B cell (primary cell): ENCODE data around the gene ELP1. TPM values are rescaled to one million over a fixed set of nuclear protein-coding genes. Genes with fewer than 3 reads are reported as not detected.

Source experiments
- ATAC-seq: fragments of 200-7000 bp; cut with Tn5 transposase; one replicate; pipeline ENCODE4 v1.10.0; 2021; ENCODE audit warnings: low read depth, mild to moderate bottlenecking, moderate number of reproducible peaks, moderate library complexity
- CTCF ChIA-PET: fragments of 350-600 bp; sonication (Branson Sonifier 250); formaldehyde crosslinking; loops from one replicate; lab custom pipeline; 2021; ENCODE audit warnings: antibody characterized with exemption, inconsistent platforms; lab: Charles Lee
- POLR2A ChIA-PET: fragments of 350-600 bp; sonication (Branson Sonifier 250); formaldehyde crosslinking; loops from one replicate; lab custom pipeline; 2021; ENCODE audit warnings: antibody characterized with exemption; lab: Charles Lee
- DNase-seq: peaks from one replicate; pipeline ENCODE4 v3.0.0; 2013
- H2AFZ ChIP-seq: 2 replicates; pipeline ENCODE4 v1.6.1; 2012; ENCODE audit warnings: mild to moderate bottlenecking, low read depth, low read length; ENCODE audit not compliant: insufficient read depth, poor library complexity, severe bottlenecking
- H3K27ac ChIP-seq, 2 donors: 1 replicate in 1 of 2; 2 replicates in 1 of 2; pipeline ENCODE4 v1.5.1; 2012 to 2013; ENCODE audit warnings: low read length in 2 of 2, mild to moderate bottlenecking in 2 of 2, moderate library complexity in 1 of 2
- H3K27me3 ChIP-seq, 4 experiments: fragments of 200-600 bp in 1 of 4; sonication (generic) in 1 of 4; replicated peaks in 1 of 4; 1 replicate in 2 of 4; 2 replicates in 2 of 4; pipeline versions ENCODE4 v1.6.1 to v1.7.0; 2013 to 2016; ENCODE audit warnings: low read length in 3 of 4, mild to moderate bottlenecking in 2 of 4, mixed read lengths in 1 of 4, moderate library complexity in 1 of 4; ENCODE audit not compliant: insufficient read depth in 4 of 4, control insufficient read depth in 3 of 4; ENCODE audit errors: control extremely low read depth in 1 of 4
- H3K36me3 ChIP-seq, 2 experiments: replicated peaks in 1 of 2; 1 replicate in 1 of 2; 2 replicates in 1 of 2; pipeline versions ENCODE4 v1.6.1 to v1.7.1; 2013; ENCODE audit warnings: low read length in 1 of 2; ENCODE audit not compliant: insufficient read depth in 2 of 2, control insufficient read depth in 1 of 2; ENCODE audit errors: control extremely low read depth in 1 of 2, extremely low read depth in 1 of 2
- H3K4me1 ChIP-seq, 2 donors: fragments of 200-600 bp in 1 of 2; sonication (generic) in 1 of 2; 1 replicate in 1 of 2; 2 replicates in 1 of 2; pipeline versions ENCODE4 v1.5.1 to v1.6.1; 2013 to 2017; ENCODE audit warnings: low read length in 2 of 2; ENCODE audit not compliant: control insufficient read depth in 2 of 2, insufficient read depth in 2 of 2
- H3K4me2 ChIP-seq: replicated peaks from 2 replicates; pipeline ENCODE3; 2012; ENCODE audit warnings: mild to moderate bottlenecking, low read depth, low read length; ENCODE audit not compliant: poor library complexity, severe bottlenecking
- H3K4me3 ChIP-seq, 5 experiments: fragments of 200-600 bp in 1 of 5; sonication (generic) in 1 of 5; 1 replicate in 3 of 5; 2 replicates in 2 of 5; pipeline versions ENCODE4 v1.5.1 to v1.7.0; 2011 to 2016; ENCODE audit warnings: low read length in 4 of 5, mild to moderate bottlenecking in 4 of 5, low read depth in 2 of 5, control low read depth in 1 of 5, moderate library complexity in 1 of 5; ENCODE audit not compliant: insufficient read depth in 1 of 5; ENCODE audit errors: control extremely low read depth in 1 of 5, extremely low read depth in 1 of 5
- H3K79me2 ChIP-seq: fragments of 200-600 bp; sonication (generic); one replicate; pipeline ENCODE4 v1.6.0; 2016; ENCODE audit warnings: low read length; ENCODE audit not compliant: control insufficient read depth, insufficient read depth
- H3K9ac ChIP-seq: fragments of 200-600 bp; sonication (generic); 2 replicates; pipeline ENCODE4 v1.6.1; 2017; ENCODE audit warnings: mild to moderate bottlenecking, low read length, moderate library complexity
- H3K9me3 ChIP-seq, 3 donors: one replicate each; pipeline versions ENCODE4 v1.6.1 to v1.7.1; 2013; ENCODE audit warnings: low read length in 2 of 3; ENCODE audit not compliant: control insufficient read depth in 2 of 3, insufficient read depth in 1 of 3; ENCODE audit errors: control extremely low read depth in 1 of 3
- H4K20me1 ChIP-seq: 2 replicates; pipeline ENCODE4 v1.6.0; 2012; ENCODE audit warnings: mild to moderate bottlenecking, low read length; ENCODE audit not compliant: insufficient read depth, control insufficient read depth, poor library complexity, severe bottlenecking
- H3K27ac Mint-ChIP-seq: one replicate; pipeline ENCODE4 v1.8.0; 2021; ENCODE audit warnings: mixed read lengths
- H3K27me3 Mint-ChIP-seq: one replicate; pipeline ENCODE4 v1.8.0; 2021; ENCODE audit warnings: mixed read lengths
- H3K4me1 Mint-ChIP-seq: one replicate; pipeline ENCODE4 v1.8.0; 2021; ENCODE audit warnings: mixed read lengths
- H3K4me3 Mint-ChIP-seq: one replicate; pipeline ENCODE4 v1.8.0; 2021; ENCODE audit warnings: mixed read lengths
- H3K9me3 Mint-ChIP-seq: one replicate; pipeline ENCODE4 v1.8.0; 2022; ENCODE audit warnings: mixed read lengths; ENCODE audit not compliant: insufficient read depth
- CTCF ChIP-seq: fragments of 200-600 bp; IDR thresholded peaks from one replicate; pipeline ENCODE4 v1.8.0; 2022; ENCODE audit warnings: antibody characterized with exemption, mild to moderate bottlenecking
- EZH2 ChIP-seq: IDR thresholded peaks from 2 replicates; pipeline ENCODE4 v1.6.1; 2012; ENCODE audit warnings: borderline replicate concordance, low read depth, mild to moderate bottlenecking, moderate library complexity, low read length; ENCODE audit not compliant: insufficient read depth, poor library complexity, severe bottlenecking
- WGBS: methylation state at CpG from one replicate; pipeline ENCODE4 v1.1.5; 2013; ENCODE audit warnings: missing lambda C conversion rate; ENCODE audit not compliant: insufficient coverage; 5-methylcytosine and 5-hydroxymethylcytosine counted together
- intact Hi-C: fragments of 100-400 bp; cut with micrococcal nuclease; formaldehyde crosslinking; loops from one replicate; pipeline ENCODE4 v1.10.0; 2022
- polyA plus RNA-seq: library from polyadenylated mRNA; depleted of rRNA; stranded (reverse); fragments of >200 nt; gene quantifications from 2 replicates; pipeline ENCODE4 v1.2.3, GENCODE V29; 2012
- total RNA-seq, 2 donors: library from RNA; stranded (reverse); fragments of 120-200 nt in 1 of 2; gene quantifications; 1 replicate in 1 of 2; 2 replicates in 1 of 2; pipeline versions ENCODE4 v1.2.3 to v1.2.4, GENCODE V29; 2013 to 2022

ELP1 gene
- total and polyA plus RNA-seq, 2 donors (not counting 1 experiment from before 2014, with no cell fraction given): 20.8 to 29.4 TPM

GRCh38 chr9:108874058-108874788 lies 59.7 kb downstream of the ELP1 start:
- ATAC-seq (no peak), DNase-seq (no peak)
- ChIA-PET POLR2A (no interaction called here), CTCF (no interaction called here)
- peaks cover under 1 to 68% of the 10 kb centered on the region in 2 experiments for H3K36me3 ChIP-seq
- peaks cover 0 to 4% (median 0%) of the 10 kb centered on the region in 3 donors for H3K9me3 ChIP-seq
- WGBS: 100% methylated on average over 1 of the region's 4 CpGs
- no peak overlapping the region for H2AFZ ChIP-seq
- Mint-ChIP-seq H3K27me3 (no peaks in the 10 kb centered on the region), H3K4me3 (no peak overlapping the region), H3K9me3 (no peaks in the 10 kb centered on the region), H3K4me1 (no peaks in the 10 kb centered on the region), H3K27ac (no peak overlapping the region)
- no peaks in the 10 kb centered on the region for H3K79me2 ChIP-seq
- no peak overlapping the region for H3K27ac ChIP-seq
- no peaks in the 10 kb centered on the region for H3K27me3 ChIP-seq
- no peak overlapping the region for H3K4me2 ChIP-seq
- no peaks in the 10 kb centered on the region for H4K20me1 ChIP-seq
- TF ChIP-seq CTCF (no peak), EZH2 (no peak)
- no peak overlapping the region for H3K9ac ChIP-seq
- H3K4me1 ChIP-seq: no peaks in the 10 kb centered on the region
- intact Hi-C loops: no loop called here
- no peak overlapping the region for H3K4me3 ChIP-seq

GRCh38 chr9:108869092-108869725 lies 64.7 kb downstream of the ELP1 start:
- DNase-seq (no peak), ATAC-seq (no peak)
- no peaks in the 10 kb centered on the region for H3K4me1 ChIP-seq
- H3K79me2 ChIP-seq: no peaks in the 10 kb centered on the region
- no peaks in the 10 kb centered on the region for H3K27me3 Mint-ChIP-seq
- no peak overlapping the region for H3K27ac ChIP-seq
- no peak overlapping the region for H3K9ac ChIP-seq
- ChIA-PET CTCF (no interaction called here), POLR2A (no interaction called here)
- no peak overlapping the region for H3K4me3 ChIP-seq
- H3K4me2 ChIP-seq: no peak overlapping the region
- no peaks in the 10 kb centered on the region for H3K27me3 ChIP-seq
- H3K27ac Mint-ChIP-seq: no peak overlapping the region
- TF ChIP-seq EZH2: no peak
- no peak for TF ChIP-seq CTCF
- H3K9me3 ChIP-seq: peaks cover 0 to 4% (median 0%) of the 10 kb centered on the region in 3 donors
- WGBS: no CpG with 5 or more reads among the region's 3 CpGs
- H4K20me1 ChIP-seq: no peaks in the 10 kb centered on the region
- no peak overlapping the region for H3K4me3 Mint-ChIP-seq
- H3K36me3 ChIP-seq: peaks cover 2 to 28% of the 10 kb centered on the region in 2 experiments
- H2AFZ ChIP-seq: no peak overlapping the region
- intact Hi-C loops: no loop called here
- no peaks in the 10 kb centered on the region for H3K4me1 Mint-ChIP-seq
- H3K9me3 Mint-ChIP-seq: no peaks in the 10 kb centered on the region
